HG02938 (cell line): ENCODE results near the gene MAP2.

Experiments used
- ATAC-seq: cut with Tn5 transposase; IDR thresholded peaks from one replicate; pipeline ENCODE4 v1.9.1; 2021; ENCODE audit warnings: mild to moderate bottlenecking, moderate library complexity; ENCODE audit not compliant: unreplicated experiment

Gene MAP2

DNA sequence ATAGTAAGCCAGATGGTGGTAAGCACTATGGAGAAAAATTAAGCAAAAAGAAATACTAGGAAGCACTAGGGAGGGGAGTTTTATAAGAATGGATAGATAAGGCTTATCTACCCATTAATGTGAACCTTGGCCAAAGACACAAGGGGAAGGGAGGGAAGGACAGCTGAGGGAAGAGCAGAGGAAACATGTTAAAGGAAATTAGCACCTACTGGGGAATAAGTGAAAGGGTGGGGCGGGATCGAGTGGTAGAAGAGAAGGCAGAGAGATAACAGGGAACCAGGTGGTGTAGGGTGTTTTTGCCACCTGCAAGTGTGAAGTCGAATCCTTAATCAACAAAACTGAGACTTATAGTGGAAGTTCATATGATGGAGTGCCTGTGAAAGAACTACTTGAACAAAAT, 349.5 kb downstream of the MAP2 start:
- no peak for ATAC-seq
